GM18907 (cell line): ENCODE measurements around the gene STUM.

ENCODE experiments used
- ATAC-seq: cut with Tn5 transposase; IDR thresholded peaks from one replicate; pipeline ENCODE4 v1.9.1; 2021; ENCODE audit warnings: mild to moderate bottlenecking, moderate library complexity; ENCODE audit not compliant: unreplicated experiment

The STUM gene

DNA sequence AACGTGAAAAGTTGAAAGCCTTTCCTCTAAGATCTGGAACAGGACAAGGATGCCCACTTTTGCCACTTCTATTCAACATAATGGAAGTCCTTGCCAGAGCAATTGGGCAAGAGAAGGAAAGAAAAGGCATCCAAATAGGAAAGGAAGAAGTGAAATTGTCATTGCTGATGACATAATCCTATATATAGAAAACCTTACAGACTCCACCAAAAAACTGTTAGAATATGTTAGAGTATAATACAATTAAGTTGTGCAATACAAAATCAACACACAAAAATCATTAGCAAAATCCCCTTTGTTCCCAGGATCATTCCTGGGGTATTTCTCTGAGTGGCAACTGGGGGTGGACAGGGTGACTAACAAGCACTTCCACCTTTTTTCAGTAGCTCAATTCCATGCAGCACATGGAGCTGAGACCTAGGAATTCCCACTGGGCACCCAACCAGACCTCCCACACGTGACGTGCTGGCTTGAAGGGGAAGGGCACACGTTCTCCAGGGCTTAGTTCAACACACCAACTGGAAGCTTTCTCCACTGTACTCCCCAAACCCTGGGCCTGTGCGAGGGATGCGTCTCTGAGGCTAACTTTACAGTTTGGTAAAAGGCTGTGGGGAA is 9.6 kb downstream of the STUM start:
- no peak for ATAC-seq

DNA sequence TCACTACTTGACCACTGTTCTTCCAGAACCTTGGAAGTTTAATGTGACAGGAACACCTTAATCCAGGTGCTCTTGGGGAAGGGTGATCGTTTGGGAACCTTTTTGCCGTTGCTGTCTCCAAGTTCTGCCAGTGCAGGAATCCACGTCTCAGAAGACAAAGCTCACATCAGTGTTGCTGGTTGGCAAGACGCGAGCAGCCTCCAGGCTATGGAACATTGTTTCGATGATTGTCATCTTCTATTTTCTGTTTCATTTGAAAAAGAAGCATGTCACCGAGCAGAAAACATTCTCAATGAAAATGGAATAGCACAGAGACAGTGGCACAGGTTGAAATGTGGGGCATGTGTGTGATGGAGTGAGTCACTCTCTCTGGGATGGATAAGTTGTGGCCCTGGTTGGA is 11.7 kb downstream of the STUM start:
- ATAC-seq, result no peak

DNA sequence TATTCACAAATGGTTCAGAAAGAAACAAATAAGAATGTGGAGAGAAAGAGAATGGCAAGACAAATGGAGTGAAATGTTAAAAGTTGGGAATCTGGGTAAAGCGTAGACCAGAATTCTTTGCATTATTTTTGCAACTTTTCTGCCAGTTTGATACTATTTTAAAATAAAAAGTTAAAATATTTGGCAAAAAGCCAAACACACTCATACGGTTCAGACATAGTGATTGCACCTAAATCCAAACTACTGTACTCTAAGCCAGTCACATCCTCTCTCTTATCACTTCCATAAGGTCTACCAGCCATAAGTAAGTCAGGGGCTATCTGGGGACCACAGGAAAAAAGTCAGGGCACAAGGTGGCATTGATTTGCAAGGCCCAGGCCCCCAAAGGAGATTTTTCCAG is 14.4 kb downstream of the STUM start:
- no peak for ATAC-seq

DNA sequence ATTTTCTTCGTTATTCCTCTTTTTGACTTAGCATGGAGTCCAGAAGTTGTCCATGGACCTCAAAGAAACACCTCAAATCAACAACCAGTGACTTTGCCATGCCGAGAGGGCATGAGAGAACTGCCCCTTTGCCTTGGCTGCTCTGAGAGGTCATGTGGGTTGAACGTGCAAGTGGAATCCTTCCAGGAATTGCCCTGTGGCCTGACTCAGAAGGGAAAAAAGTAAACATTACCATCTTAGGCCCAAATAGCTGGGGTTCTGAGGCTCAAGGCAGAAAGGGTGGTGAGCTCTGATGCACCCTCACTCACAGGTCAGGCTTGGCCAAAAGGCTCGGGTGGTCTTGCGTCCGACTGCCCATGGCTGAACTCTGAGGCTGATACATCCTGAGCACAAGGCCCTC is 15.1 kb downstream of the STUM start:
- ATAC-seq, result no peak

DNA sequence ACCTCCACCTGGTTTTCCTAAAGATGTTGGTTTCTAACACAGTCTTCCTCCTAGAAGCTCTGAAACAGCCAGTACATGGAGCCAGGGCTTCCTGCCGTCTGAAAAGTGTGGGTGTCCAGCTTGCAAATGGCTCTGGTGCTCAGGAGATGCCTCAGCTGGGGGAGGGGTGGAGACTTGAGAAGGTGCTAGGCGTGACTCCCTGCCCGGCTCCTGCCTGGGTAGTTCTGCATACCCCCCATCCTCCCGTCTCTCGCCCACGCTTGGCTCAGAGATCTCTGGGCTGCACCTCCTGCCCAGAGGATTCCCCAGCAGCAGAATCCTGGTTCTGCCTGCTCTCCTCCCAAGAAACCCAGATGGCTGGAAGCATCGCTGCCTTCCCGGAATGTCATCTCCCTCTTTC is 16.9 kb downstream of the STUM start:
- no peak for ATAC-seq

DNA sequence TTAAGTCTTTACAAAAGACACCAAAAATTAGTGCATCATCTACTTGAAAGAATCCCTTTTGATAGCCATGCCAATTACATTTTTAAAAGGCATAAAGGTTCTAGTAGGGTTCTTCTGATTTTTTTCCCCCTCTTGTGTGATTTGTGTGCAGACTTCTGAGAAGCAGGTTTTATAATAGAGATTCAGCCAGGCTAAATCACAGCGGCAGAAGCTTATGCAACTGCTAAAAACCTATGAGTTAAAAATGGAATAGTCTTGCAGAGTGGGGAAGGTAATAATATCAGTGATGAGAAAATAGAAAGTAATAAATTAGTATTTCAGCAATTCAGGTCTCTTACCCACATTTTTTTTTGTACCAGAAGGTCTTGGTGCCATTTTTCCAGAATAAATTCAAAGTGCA is 17.7 kb downstream of the STUM start:
- no peak for ATAC-seq

DNA sequence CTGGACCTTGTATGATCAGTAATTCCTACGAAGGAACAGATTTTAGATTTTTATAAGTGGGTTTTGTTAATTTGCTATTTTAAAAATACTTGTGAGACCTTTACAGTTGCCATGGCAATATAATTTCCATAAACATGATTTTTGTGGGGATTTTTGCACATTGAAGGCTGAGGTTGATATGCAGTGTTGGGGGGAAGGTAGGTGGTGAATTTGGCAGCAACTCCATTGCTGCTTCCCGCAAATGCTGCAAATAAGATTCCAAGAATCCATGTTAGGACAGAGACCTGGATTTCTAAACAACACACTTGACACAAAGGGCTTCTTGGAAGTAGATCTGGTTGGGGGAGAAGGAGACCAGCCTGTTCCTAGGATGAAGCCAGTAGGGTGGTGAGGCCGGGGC is 18.2 kb downstream of the STUM start:
- no peak for ATAC-seq

DNA sequence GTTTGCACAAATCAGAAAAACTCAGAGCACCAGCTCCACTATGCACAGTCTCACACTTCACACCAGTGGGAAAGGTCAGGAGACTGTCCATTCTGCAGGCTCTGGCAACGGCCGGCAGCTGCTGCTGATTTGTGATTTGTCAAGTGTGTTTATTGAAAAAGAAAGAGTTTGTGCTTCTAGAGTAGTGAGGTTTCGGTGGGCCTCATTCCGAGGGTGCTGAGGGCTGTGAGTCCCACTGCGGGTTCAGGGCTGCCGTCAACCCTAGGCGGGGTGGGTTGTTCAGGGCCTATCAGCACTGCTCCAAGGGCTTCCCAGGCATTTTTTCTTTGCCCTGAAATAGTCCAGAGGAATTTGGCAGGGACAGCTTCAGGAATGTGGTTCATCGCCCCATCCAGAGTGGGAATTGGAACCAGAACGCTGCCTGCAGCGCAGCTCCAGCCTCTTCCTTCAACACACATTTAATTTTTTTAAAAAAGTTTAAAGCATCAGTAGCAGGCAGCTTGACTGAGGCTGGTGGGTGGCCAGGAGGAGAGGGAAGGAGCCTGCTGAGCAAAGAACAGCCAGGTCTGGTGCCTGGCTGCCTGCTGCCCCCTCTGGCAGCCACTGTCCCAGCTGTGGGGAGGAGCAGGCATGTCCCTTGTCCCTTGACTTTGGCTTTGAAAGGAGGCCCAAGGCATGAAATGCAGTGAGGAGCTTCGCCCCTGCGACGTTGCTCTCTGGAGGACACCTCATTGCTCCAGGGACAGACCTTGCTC is 19.7 kb downstream of the STUM start:
- no peak for ATAC-seq

DNA sequence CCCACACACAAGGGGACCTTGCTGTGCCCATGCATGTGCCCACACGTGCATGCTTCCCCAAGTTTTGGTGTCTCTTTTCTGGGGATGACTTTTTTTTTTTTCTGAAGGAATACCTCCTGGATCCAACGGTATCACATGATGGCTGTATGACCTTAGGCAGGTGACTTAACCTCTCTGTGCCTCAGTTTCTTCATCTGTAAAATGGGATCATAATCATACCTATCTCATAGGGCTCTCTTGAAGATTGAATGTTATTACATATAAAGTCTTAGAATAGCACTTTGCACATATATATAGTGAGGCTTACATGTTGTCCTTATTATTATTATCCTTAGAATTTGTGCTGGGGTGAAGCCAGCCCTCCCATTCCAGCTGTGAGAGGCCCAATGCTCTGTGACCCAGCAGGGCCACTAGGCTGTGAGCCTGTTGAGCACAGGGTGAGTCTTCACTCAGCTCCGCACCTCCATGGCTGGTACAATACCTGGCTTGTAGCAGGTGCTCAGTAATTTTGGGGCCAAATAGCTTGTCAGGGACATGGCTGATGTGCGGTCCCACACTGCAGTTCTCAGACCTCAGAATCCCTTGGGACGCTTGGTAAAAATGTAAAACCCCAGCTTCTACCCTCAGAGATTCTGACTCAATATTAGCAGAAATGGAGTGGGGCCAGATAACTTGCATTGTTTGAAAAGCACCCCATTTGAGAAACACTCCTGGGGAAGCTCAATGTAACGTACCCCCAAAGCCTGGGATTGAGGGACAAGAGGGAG is 20.6 kb downstream of the STUM start:
- ATAC-seq, result no peak

DNA sequence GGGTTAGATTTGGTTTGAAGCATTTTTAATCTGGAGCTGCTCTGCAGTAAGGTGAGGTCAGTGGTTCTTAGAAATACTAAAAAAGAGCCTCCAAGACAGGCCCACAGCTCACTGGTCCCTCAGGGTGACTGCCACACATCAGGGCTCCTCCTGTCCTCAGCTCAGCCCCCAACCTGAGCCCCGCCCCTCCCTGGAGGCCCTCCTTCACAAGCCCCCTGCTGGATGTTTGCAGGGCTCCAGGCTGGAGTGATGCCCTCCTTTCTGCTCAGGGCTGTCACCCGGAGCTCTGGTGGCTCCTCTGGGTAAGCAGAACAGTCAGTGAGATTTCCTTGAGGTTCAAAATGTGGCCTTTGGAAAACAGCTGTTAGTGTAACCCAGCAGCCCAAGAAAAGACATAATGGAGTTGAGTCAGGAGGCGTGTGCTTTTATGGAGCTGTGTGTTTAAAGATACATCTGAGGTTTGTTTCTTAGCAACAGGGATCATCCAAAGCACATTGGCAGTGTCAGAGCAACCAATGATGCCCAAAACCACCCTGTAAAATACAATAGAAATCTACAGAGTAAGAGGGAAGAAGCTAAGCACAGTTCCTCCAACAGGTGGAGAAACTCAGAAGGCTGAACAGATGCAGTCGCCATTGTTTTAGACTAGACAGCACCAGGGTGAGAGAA is 21.4 kb downstream of the STUM start:
- ATAC-seq, result no peak

DNA sequence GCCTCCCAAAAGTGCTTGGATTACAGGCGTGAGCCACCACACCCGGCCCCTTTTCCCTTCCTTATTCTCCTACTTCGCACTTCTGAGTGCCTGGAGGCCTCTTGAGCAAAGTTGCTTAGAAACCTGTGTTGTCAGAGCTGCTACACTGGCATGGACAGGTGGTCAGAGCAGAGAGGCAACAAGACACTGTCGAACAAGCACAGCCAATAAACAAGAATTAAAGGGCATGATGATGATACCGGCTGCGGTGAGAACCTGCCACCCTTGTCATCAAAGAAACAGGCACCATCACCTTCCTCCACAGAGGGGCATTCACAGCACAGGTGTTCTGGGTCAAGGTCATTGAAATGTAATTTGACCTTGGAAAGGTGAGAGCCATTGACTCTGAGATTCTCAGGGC is 23.3 kb downstream of the STUM start:
- no peak for ATAC-seq

DNA sequence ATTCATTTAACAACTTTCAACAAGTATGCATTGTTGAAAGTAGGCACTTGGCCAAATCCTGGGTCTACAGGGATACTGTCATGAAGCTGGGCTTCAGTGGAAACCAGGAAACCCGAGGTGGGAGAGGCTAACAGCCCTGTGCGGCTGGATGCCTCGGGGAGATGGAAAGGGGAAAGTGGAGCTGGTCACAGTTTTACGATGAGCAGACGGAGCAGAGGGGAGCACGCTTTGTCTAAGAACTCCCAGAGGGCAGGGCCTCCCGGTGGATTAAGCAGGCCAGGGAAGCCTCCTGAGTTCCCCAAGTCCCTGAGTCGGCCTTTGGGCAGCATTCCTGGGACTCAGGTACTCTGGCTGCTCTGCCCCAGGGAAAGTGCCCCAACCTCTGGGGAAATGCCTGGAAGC is 23.8 kb downstream of the STUM start:
- no peak for ATAC-seq

DNA sequence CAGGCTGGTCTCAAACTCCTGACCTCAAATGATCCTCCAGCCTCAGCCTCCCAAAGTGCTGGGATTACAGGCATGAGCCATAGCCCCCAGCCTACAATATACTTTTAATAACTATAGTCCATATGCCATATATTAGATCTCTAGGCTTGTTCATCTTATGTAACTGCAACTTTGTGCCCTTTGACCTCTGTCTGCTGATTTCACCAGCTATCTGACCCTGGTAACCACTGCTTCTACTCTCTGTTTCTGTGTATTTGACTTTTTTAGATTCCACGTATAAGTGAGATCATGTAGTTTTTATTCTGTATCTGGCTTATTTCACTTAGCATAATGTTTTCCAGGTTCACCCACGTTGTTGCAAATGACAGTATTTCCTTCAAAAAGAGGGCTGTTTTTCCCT is 25.5 kb downstream of the STUM start:
- no peak for ATAC-seq

DNA sequence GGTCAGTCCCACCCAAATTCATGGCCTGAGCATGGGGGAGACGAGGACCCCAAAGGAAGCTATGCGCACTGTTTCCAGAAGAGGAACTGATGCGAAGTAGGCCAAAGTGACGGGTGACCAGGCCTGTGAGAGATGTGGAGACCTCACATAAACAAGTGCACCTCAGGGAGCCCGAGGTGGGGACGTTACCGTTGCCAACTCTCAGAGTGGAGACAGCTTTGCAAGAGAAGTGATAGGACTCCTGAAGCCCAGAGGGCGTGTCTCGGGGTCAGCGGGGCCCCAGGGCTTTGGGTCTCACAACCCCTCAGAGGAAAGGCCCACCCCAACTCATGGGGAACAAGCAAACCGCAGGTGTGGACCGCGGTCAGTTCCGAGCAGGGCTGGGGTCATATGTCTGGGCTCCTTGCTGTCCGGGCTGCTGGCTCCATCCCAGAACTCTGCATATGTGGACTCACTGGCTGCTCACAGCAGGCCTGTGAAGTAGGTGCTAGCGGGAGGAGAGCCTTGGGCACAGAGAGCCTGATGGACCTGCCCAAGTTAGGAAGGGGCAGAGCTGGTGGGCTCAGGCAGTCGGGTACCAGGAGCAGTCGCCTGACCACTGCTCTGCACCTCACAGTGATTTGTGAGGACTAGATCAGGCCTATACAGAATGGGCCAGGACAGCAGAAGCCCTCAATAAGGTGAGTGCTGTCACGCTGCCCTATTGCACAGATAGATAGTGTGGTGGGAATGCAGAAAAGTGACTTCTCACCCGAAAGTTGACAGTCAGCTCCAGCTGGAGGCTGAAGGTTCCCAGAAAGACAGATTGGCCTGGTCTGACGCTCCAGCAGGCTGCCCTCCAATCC is 26.2 kb downstream of the STUM start:
- no peak for ATAC-seq

DNA sequence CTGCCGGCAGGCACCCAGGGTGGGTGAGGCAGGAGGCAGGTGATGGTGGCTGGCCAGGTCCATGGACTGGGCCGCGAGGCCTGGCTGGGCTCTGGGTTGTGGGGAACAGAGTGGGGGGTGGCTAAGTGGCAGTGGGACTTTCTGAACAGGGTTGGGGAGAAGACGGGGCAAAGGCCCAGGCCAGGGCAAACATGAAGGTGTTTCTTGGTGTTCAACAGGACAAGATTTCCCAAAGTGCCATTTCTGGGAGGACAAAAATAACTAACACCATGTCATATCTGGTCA is 26.8 kb downstream of the STUM start:
- no peak for ATAC-seq

DNA sequence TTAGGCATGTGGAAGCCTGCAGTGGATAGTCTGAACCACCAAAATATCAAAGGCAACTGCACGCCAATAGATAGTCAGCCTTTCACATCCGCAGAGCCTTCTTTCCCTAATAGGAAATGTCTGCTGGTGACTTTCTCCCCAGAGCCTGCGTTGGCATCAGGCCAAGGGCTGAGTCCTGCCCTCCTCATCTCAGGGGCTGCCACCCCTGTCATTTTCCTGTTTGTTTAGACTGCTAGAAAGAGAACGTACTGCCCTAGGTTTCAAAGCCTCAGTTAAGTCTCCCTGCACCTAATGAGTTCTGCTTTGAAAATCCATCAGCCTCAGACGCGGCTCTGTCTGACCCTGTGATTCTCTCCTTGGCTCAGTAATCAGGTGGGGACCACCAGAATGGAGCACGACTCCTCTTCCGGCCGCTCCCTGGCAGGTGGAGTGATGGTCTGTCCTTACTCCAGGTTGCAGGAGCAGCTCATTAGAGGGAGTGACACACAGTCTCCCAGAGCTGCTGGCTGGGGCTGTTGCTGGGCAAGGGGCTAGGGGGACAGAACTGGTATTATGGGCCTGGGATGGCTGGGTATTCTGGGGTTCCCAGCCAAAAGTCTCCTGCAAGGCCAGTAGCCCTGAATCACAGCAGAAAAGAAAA is 27.3 kb downstream of the STUM start:
- no peak for ATAC-seq

DNA sequence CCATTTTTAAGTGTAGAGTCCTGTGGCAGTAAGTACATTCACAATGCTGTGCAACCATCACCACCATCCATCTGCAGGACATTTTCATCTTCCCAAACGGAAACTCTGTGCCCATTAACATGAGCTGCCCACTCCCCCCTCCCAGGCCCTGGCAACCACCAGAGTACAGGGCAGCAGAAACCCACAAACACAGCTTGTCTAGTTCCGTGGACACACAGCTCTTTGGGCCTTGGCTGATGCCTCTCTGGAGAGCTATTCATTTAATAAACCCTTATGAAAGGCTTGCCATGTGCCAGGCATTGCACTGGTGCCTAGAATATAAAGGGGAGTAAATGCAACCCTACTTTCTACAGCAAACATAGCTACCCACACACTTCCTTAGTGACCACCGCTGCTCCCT is 28.0 kb downstream of the STUM start:
- ATAC-seq, result no peak

DNA sequence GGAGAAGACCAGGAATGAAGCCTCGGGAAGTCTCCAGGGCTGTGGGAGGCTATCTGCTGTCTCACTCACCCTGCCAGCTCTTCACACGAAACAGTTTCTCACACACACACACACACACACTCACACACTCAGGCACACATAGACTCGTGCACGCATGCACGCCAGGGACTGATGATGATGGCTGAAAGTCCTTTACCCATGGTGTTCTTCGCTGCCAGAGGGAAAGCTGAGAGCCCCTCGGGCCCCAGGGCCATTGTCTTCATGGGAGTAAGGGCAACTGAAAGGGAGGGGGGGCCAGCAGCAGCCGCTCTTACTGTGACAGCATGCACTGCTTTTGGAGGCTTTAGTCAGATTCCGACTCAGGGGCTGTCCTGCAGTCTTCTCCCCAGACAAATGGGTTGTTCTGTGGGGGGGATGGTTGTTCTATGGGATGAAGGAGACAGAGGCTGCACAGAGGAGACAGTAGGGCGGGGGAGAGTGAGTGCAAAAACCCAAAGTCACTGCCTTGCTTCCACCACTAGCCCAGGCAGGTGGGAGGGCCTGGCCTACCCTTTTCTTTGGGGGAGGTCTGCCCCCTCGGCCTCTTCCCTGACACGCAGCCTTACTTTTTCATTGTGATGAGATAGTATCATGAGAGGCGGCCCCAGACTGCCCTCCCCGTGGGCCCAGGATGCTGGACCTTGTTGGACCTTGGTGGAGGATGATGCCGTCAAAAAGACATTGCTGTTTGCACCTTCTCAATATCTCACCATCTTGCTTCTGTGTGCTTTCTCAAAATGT is 29.0 kb downstream of the STUM start:
- ATAC-seq, result no peak

DNA sequence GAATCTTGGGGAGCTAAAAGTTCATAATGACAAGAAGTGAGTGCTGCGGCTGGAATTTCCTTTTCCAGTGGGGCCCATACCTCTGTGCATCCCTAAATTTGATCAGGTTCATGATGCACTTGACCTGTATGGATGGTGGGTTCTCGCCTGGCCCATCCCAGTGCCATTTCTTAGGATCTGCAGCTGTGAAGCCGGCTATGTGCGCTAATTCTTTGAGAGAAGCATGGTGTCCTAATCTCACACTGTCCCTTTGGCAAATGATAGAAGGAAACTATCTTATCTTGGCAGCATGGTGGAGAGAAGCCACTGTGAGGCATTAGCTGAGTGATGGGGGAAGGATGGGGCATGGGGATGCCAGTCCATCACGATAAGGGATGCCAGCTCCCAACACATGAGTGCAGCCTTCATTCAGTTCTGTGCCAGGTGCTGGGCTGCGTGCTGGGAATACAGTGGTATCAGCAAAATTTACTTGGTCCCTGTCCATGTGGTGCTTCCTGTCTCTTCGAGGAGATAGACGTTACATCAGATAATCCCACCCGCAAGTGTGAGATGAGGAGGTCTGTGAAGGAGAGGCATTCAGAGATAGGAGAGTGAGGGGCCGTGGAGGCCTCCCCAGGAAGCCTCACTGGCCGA is 30.5 kb downstream of the STUM start:
- ATAC-seq, result no peak
